HEK293 (cell line): ENCODE measurements around the gene ZNF790.

Source experiments
- EGR2 ChIP-seq: fragments of 450-650 bp; formaldehyde crosslinking; IDR thresholded peaks from 2 replicates; pipeline ENCODE4 v1.5.1; 2016; ENCODE audit warnings: low read depth, missing biosample characterization, missing genetic modification characterization
- GLIS2 ChIP-seq: fragments of 450-650 bp; formaldehyde crosslinking; IDR thresholded peaks from 2 replicates; pipeline ENCODE4 v1.5.1; 2016; ENCODE audit warnings: missing biosample characterization, missing genetic modification characterization
- HOXC10 ChIP-seq: sonication (generic); formaldehyde crosslinking; IDR thresholded peaks from 2 replicates; pipeline ENCODE4 v1.8.1; 2023; ENCODE audit warnings: mild to moderate bottlenecking, missing genetic modification reagents
- MYNN ChIP-seq: fragments of 450-650 bp; formaldehyde crosslinking; IDR thresholded peaks from 2 replicates; pipeline ENCODE4 v1.5.1; 2016; ENCODE audit warnings: missing biosample characterization, missing genetic modification characterization, borderline replicate concordance
- OVOL3 ChIP-seq: fragments of 450-650 bp; formaldehyde crosslinking; IDR thresholded peaks from 2 replicates; pipeline ENCODE4 v1.5.1; 2016; ENCODE audit warnings: missing biosample characterization, missing genetic modification characterization
- PBX3 ChIP-seq: sonication (generic); formaldehyde crosslinking; IDR thresholded peaks from 2 replicates; pipeline ENCODE4 v1.8.1; 2022; ENCODE audit warnings: mild to moderate bottlenecking, moderate library complexity, missing genetic modification reagents
- REPIN1 ChIP-seq: fragments of 450-650 bp; formaldehyde crosslinking; IDR thresholded peaks from 2 replicates; pipeline ENCODE4 v1.5.1; 2017; ENCODE audit warnings: missing biosample characterization, missing genetic modification characterization, low read depth
- SP2 ChIP-seq: fragments of 450-650 bp; formaldehyde crosslinking; IDR thresholded peaks from 2 replicates; pipeline ENCODE4 v1.5.1; 2016; ENCODE audit warnings: missing biosample characterization, missing genetic modification characterization
- ZBTB20 ChIP-seq: fragments of 450-650 bp; formaldehyde crosslinking; IDR thresholded peaks from 2 replicates; pipeline ENCODE4 v1.5.1; 2016; ENCODE audit warnings: missing biosample characterization, missing genetic modification characterization
- ZEB2 ChIP-seq: fragments of 450-650 bp; formaldehyde crosslinking; IDR thresholded peaks from 2 replicates; pipeline ENCODE4 v1.5.1; 2016; ENCODE audit warnings: missing biosample characterization, missing genetic modification characterization
- ZFP37 ChIP-seq: fragments of 450-650 bp; formaldehyde crosslinking; IDR thresholded peaks from 2 replicates; pipeline ENCODE4 v1.5.1; 2016; ENCODE audit warnings: missing biosample characterization, missing genetic modification characterization
- ZNF121 ChIP-seq: fragments of 450-650 bp; formaldehyde crosslinking; IDR thresholded peaks from 2 replicates; pipeline ENCODE4 v1.5.1; 2016; ENCODE audit warnings: missing biosample characterization, missing genetic modification characterization
- ZNF133 ChIP-seq: fragments of 450-650 bp; formaldehyde crosslinking; IDR thresholded peaks from 2 replicates; pipeline ENCODE4 v1.5.1; 2016; ENCODE audit warnings: missing biosample characterization, missing genetic modification characterization
- ZNF138 ChIP-seq: fragments of 450-650 bp; formaldehyde crosslinking; IDR thresholded peaks from 2 replicates; pipeline ENCODE4 v1.5.1; 2016; ENCODE audit warnings: missing biosample characterization, missing genetic modification characterization, borderline replicate concordance
- ZNF2 ChIP-seq: fragments of 450-650 bp; formaldehyde crosslinking; IDR thresholded peaks from 2 replicates; pipeline ENCODE4 v1.5.1; 2016; ENCODE audit warnings: missing biosample characterization, missing genetic modification characterization
- ZNF211 ChIP-seq: fragments of 450-650 bp; formaldehyde crosslinking; IDR thresholded peaks from 2 replicates; pipeline ENCODE4 v1.5.1; 2016; ENCODE audit warnings: low read depth, missing biosample characterization, missing genetic modification characterization
- ZNF214 ChIP-seq: fragments of 450-650 bp; formaldehyde crosslinking; IDR thresholded peaks from 2 replicates; pipeline ENCODE4 v1.5.1; 2017; ENCODE audit warnings: missing biosample characterization, mild to moderate bottlenecking, missing genetic modification characterization, borderline replicate concordance
- ZNF223 ChIP-seq: fragments of 450-650 bp; formaldehyde crosslinking; IDR thresholded peaks from 2 replicates; pipeline ENCODE4 v1.5.1; 2016; ENCODE audit warnings: missing biosample characterization, missing genetic modification characterization
- ZNF239 ChIP-seq: fragments of 450-650 bp; formaldehyde crosslinking; IDR thresholded peaks from 2 replicates; pipeline ENCODE4 v1.5.1; 2016; ENCODE audit warnings: missing biosample characterization, missing genetic modification characterization
- ZNF274 ChIP-seq, 2 experiments: fragments of 200-500 bp in 1 of 2; fragments of 450-650 bp in 1 of 2; sonication (Bioruptor generic) in 1 of 2; formaldehyde crosslinking in 1 of 2; IDR thresholded peaks; 2 replicates each; pipeline versions ENCODE4 v1.5.1 to v1.6.1; 2014 to 2016; ENCODE audit warnings: borderline replicate concordance in 1 of 2, inconsistent platforms in 1 of 2, low read length in 1 of 2, missing biosample characterization in 1 of 2, missing genetic modification characterization in 1 of 2
- ZNF292 ChIP-seq: fragments of 450-650 bp; formaldehyde crosslinking; IDR thresholded peaks from 2 replicates; pipeline ENCODE4 v1.5.1; 2016; ENCODE audit warnings: low read depth, missing biosample characterization, missing genetic modification characterization, borderline replicate concordance
- ZNF350 ChIP-seq: fragments of 450-650 bp; formaldehyde crosslinking; IDR thresholded peaks from 2 replicates; pipeline ENCODE4 v1.5.0; 2017; ENCODE audit warnings: missing biosample characterization, mild to moderate bottlenecking, missing genetic modification characterization
- ZNF394 ChIP-seq: fragments of 450-650 bp; formaldehyde crosslinking; IDR thresholded peaks from 2 replicates; pipeline ENCODE4 v1.5.1; 2016; ENCODE audit warnings: missing biosample characterization, missing genetic modification characterization, mild to moderate bottlenecking, moderate library complexity, borderline replicate concordance
- ZNF416 ChIP-seq: fragments of 450-650 bp; formaldehyde crosslinking; IDR thresholded peaks from 2 replicates; pipeline ENCODE4 v1.5.1; 2016; ENCODE audit warnings: missing biosample characterization, missing genetic modification characterization
- ZNF514 ChIP-seq: fragments of 450-650 bp; formaldehyde crosslinking; IDR thresholded peaks from 2 replicates; pipeline ENCODE4 v1.5.1; 2016; ENCODE audit warnings: missing biosample characterization, missing genetic modification characterization
- ZNF544 ChIP-seq: fragments of 450-650 bp; formaldehyde crosslinking; IDR thresholded peaks from 2 replicates; pipeline ENCODE4 v1.5.0; 2017; ENCODE audit warnings: missing biosample characterization, missing genetic modification characterization
- ZNF548 ChIP-seq: fragments of 450-650 bp; formaldehyde crosslinking; IDR thresholded peaks from 2 replicates; pipeline ENCODE4 v1.5.1; 2016; ENCODE audit warnings: missing biosample characterization, missing genetic modification characterization
- ZNF549 ChIP-seq: fragments of 450-650 bp; IDR thresholded peaks from 2 replicates; pipeline ENCODE4 v1.5.1; 2018; ENCODE audit warnings: missing biosample characterization, missing genetic modification characterization, mild to moderate bottlenecking, inconsistent platforms, moderate library complexity
- ZNF560 ChIP-seq: fragments of 450-650 bp; formaldehyde crosslinking; IDR thresholded peaks from 2 replicates; pipeline ENCODE4 v1.5.1; 2017; ENCODE audit warnings: missing biosample characterization, missing genetic modification characterization, borderline replicate concordance
- ZNF600 ChIP-seq: fragments of 450-650 bp; formaldehyde crosslinking; IDR thresholded peaks from 2 replicates; pipeline ENCODE4 v1.5.1; 2016; ENCODE audit warnings: missing biosample characterization, missing genetic modification characterization
- ZNF621 ChIP-seq: fragments of 450-650 bp; formaldehyde crosslinking; IDR thresholded peaks from 2 replicates; pipeline ENCODE4 v1.5.1; 2017; ENCODE audit warnings: missing biosample characterization, missing genetic modification characterization
- ZNF623 ChIP-seq: fragments of 450-650 bp; formaldehyde crosslinking; IDR thresholded peaks from 2 replicates; pipeline ENCODE4 v1.5.1; 2016; ENCODE audit warnings: missing biosample characterization, missing genetic modification characterization
- ZNF639 ChIP-seq: fragments of 450-650 bp; formaldehyde crosslinking; IDR thresholded peaks from 2 replicates; pipeline ENCODE4 v1.5.1; 2016; ENCODE audit warnings: missing biosample characterization, missing genetic modification characterization
- ZNF660 ChIP-seq: fragments of 450-650 bp; IDR thresholded peaks from 2 replicates; pipeline ENCODE4 v1.5.1; 2018; ENCODE audit warnings: missing biosample characterization, mild to moderate bottlenecking, missing genetic modification characterization
- ZNF707 ChIP-seq: fragments of 450-650 bp; formaldehyde crosslinking; IDR thresholded peaks from 2 replicates; pipeline ENCODE4 v1.5.1; 2016; ENCODE audit warnings: missing biosample characterization, missing genetic modification characterization
- ZNF76 ChIP-seq: fragments of 450-650 bp; formaldehyde crosslinking; IDR thresholded peaks from 2 replicates; pipeline ENCODE4; 2016; ENCODE audit warnings: low read depth, missing biosample characterization, missing genetic modification characterization, borderline replicate concordance
- ZNF768 ChIP-seq: fragments of 450-650 bp; formaldehyde crosslinking; IDR thresholded peaks from 2 replicates; pipeline ENCODE4 v1.5.1; 2018; ENCODE audit warnings: missing biosample characterization, mild to moderate bottlenecking, missing genetic modification characterization
- ZNF830 ChIP-seq: fragments of 450-650 bp; IDR thresholded peaks from 2 replicates; pipeline ENCODE4 v1.5.0; 2018; ENCODE audit warnings: missing biosample characterization, missing genetic modification characterization, low read depth, mild to moderate bottlenecking, moderate library complexity
- ZNF843 ChIP-seq: fragments of 450-650 bp; formaldehyde crosslinking; IDR thresholded peaks from 2 replicates; pipeline ENCODE4 v1.5.1; 2016; ENCODE audit warnings: missing biosample characterization, missing genetic modification characterization
- ZXDB ChIP-seq: fragments of 450-650 bp; formaldehyde crosslinking; IDR thresholded peaks from 2 replicates; pipeline ENCODE4 v1.5.1; 2016; ENCODE audit warnings: missing biosample characterization, missing genetic modification characterization

ZNF790 gene

GRCh38 chr19:36772311-36773222, 65.6 kb downstream of the ZNF790 start, which contains the start of gene ZNF850 (continued):
- TF ChIP-seq PBX3 (CRISPR knock-in tag) (0 out of 2 replicates have a peak, but pooled peaks have one; percentile 39), ZNF211 (tag by site-specific recombination) (peak; percentile 45; the same call in 1 of the 2 replicates), ZNF768 (tag by site-specific recombination) (no peak; the same call in 1 of the 2 replicates), ZNF133 (tag by site-specific recombination) (peak; percentile 81), ZBTB20 (peak; percentile 82), ZNF223 (tag by site-specific recombination) (no peak), ZNF560 (tag by site-specific recombination) (peak; percentile 51; the same call in 1 of the 2 replicates), ZFP37 (tag by site-specific recombination) (peak; percentile 97; the same call in 1 of the 2 replicates), ZNF292 (tag by site-specific recombination) (no peak), ZNF548 (tag by site-specific recombination) (peak; percentile 51; the same call in 1 of the 2 replicates), ZNF2 (tag by site-specific recombination) (peak; percentile 98), OVOL3 (no peak), ZNF843 (tag by site-specific recombination) (peak; percentile 71), ZNF76 (tag by site-specific recombination) (peak; percentile 98), ZNF394 (tag by site-specific recombination) (peak; percentile 23; the same call in 1 of the 2 replicates), HOXC10 (CRISPR knock-in tag) (no peak), ZNF138 (no peak), ZNF350 (no peak), ZNF707 (tag by site-specific recombination) (peak; percentile 57; the same call in 1 of the 2 replicates), ZNF830 (tag by site-specific recombination) (no peak), ZNF639 (tag by site-specific recombination) (peak; percentile 36; the same call in 1 of the 2 replicates), MYNN (tag by site-specific recombination) (peak; percentile 44), GLIS2 (peak; percentile 63; the same call in 1 of the 2 replicates), ZNF239 (tag by site-specific recombination) (peak; percentile 82; the same call in 1 of the 2 replicates), ZXDB (peak; percentile 89), ZNF121 (peak; percentile 81), ZNF274 (IDR thresholded peaks at IDR 0.05; ENCODE audit: low read length) (no peak), ZNF274 (tag by site-specific recombination; IDR thresholded peaks at IDR 0.05; ENCODE audit: borderline replicate concordance) (no peak), ZNF549 (tag by site-specific recombination) (no peak), SP2 (tag by site-specific recombination) (peak; percentile 77), REPIN1 (peak; percentile 92; the same call in 1 of the 2 replicates), ZEB2 (tag by site-specific recombination) (peak; percentile 80), ZNF600 (tag by site-specific recombination) (peak; percentile 95), ZNF623 (tag by site-specific recombination) (peak; percentile 23), ZNF416 (tag by site-specific recombination) (peak; percentile 71; the same call in 1 of the 2 replicates), ZNF544 (no peak), ZNF660 (peak; percentile 90), EGR2 (peak; percentile 89), ZNF514 (no peak), ZNF214 (tag by site-specific recombination) (no peak), ZNF621 (no peak)
